Keratinocyte (primary cell): ENCODE measurements around the gene IGFBP5. TPM values are rescaled to one million over a fixed set of nuclear protein-coding genes. Genes with fewer than 3 reads are reported as not detected.

Source experiments
- DNase-seq: peaks from one replicate; pipeline ENCODE4 v3.0.0-alpha.2; 2011; ENCODE audit warnings: low read depth, missing footprints, low spot score
- FAIRE-seq: peaks from 2 replicates; lab custom pipeline; 2011; peaks lifted over from hg19 to GRCh38; lab: Jason Lieb, UNC
- H2AFZ ChIP-seq: 2 replicates; pipeline ENCODE4 v1.6.0; 2012; ENCODE audit warnings: low read length, control low read depth, inconsistent platforms; ENCODE audit not compliant: control insufficient read depth
- H3K27ac ChIP-seq: 2 replicates; pipeline ENCODE4 v1.5.1; 2011; ENCODE audit warnings: low read length; ENCODE audit not compliant: control insufficient read depth, insufficient read depth
- H3K27me3 ChIP-seq: 3 replicates; pipeline ENCODE4 v1.6.0; 2011; ENCODE audit warnings: low read length; ENCODE audit not compliant: control insufficient read depth, insufficient read depth; ENCODE audit errors: extremely low read depth
- H3K36me3 ChIP-seq, 2 experiments: 2 replicates in 1 of 2; 3 replicates in 1 of 2; pipeline ENCODE4 v1.5.1; 2011; ENCODE audit warnings: low read length in 2 of 2, mild to moderate bottlenecking in 1 of 2; ENCODE audit not compliant: control insufficient read depth in 2 of 2, insufficient read depth in 2 of 2; ENCODE audit errors: extremely low read depth in 1 of 2
- H3K4me1 ChIP-seq: 3 replicates; pipeline ENCODE4 v1.5.1; 2011; ENCODE audit warnings: low read length; ENCODE audit not compliant: control insufficient read depth, insufficient read depth; ENCODE audit errors: extremely low read depth
- H3K4me2 ChIP-seq: 3 replicates; pipeline ENCODE4 v1.6.0; 2011; ENCODE audit warnings: low read depth, low read length; ENCODE audit not compliant: control insufficient read depth, insufficient read depth; ENCODE audit errors: extremely low read depth
- H3K4me3 ChIP-seq, 3 experiments: fragments of 200-600 bp in 1 of 3; sonication (generic) in 1 of 3; 2 replicates in 2 of 3; 3 replicates in 1 of 3; pipeline ENCODE4 v1.5.1; 2011 to 2016; ENCODE audit warnings: low read length in 3 of 3, mild to moderate bottlenecking in 3 of 3, control low read depth in 2 of 3, inconsistent platforms in 1 of 3, low read depth in 1 of 3, mixed read lengths in 1 of 3, mixed run types in 1 of 3, moderate library complexity in 1 of 3; ENCODE audit not compliant: control insufficient read depth in 2 of 3, insufficient read depth in 2 of 3; ENCODE audit errors: extremely low read depth in 1 of 3
- H3K79me2 ChIP-seq: 2 replicates; pipeline ENCODE4 v1.6.0; 2012; ENCODE audit warnings: low read length; ENCODE audit not compliant: control insufficient read depth, insufficient read depth
- H3K9ac ChIP-seq: 3 replicates; pipeline ENCODE4 v1.6.0; 2011; ENCODE audit warnings: low read length; ENCODE audit not compliant: control insufficient read depth, insufficient read depth; ENCODE audit errors: extremely low read depth
- H3K9me1 ChIP-seq: 3 replicates; pipeline ENCODE4 v1.6.0; 2011; ENCODE audit warnings: low read length; ENCODE audit not compliant: control insufficient read depth, insufficient read depth; ENCODE audit errors: extremely low read depth
- H3K9me3 ChIP-seq: 2 replicates; pipeline ENCODE4 v1.5.1; 2012; ENCODE audit warnings: low read depth, low read length; ENCODE audit not compliant: control insufficient read depth
- H4K20me1 ChIP-seq: 3 replicates; pipeline ENCODE4 v1.6.0; 2011; ENCODE audit warnings: low read length; ENCODE audit not compliant: control insufficient read depth, insufficient read depth; ENCODE audit errors: extremely low read depth
- CTCF ChIP-seq, 3 experiments: IDR thresholded peaks in 1 of 3; conservative IDR thresholded peaks in 1 of 3; optimal IDR thresholded peaks in 1 of 3; 2 replicates in 2 of 3; 3 replicates in 1 of 3; pipeline versions ENCODE3 to v1.5.1; 2011; ENCODE audit warnings: low read length in 3 of 3, mild to moderate bottlenecking in 3 of 3, moderate library complexity in 2 of 3, control low read depth in 1 of 3, inconsistent platforms in 1 of 3; ENCODE audit not compliant: insufficient read depth in 2 of 3; ENCODE audit errors: extremely low read depth in 1 of 3
- EZH2 ChIP-seq: IDR thresholded peaks from one replicate; pipeline ENCODE4 v1.6.1; 2012; ENCODE audit warnings: inconsistent platforms, mild to moderate bottlenecking, low read length, moderate library complexity
- dilution Hi-C: fragments of 300-500 bp; cut with MboI; formaldehyde crosslinking; loops from one replicate; pipeline ENCODE4 v1.7.0; 2020; ENCODE audit warnings: low sequenced_read_pairs; ENCODE audit not compliant: extremely low pct_ligation_motif_present
- polyA plus RNA-seq, 5 experiments: library from polyadenylated mRNA; depleted of rRNA in 3 of 5; stranded (reverse) in 3 of 5; stranded (forward) in 1 of 5; unstranded in 1 of 5; fragments of >200 nt; gene quantifications; 1 replicate in 1 of 5; 2 replicates in 3 of 5; 3 replicates in 1 of 5; pipeline versions ENCODE4 v1.2.1 to v1.2.3, GENCODE V29; 2011 to 2012; ENCODE audit warnings: missing spikeins in 2 of 5, low read depth in 1 of 5, low replicate concordance in 1 of 5

Gene IGFBP5
- polyA plus RNA-seq, 1 donor (not counting 4 experiments of a cell fraction or from before 2014, with no cell fraction given) = 1.1 TPM

GRCh38 chr2:216698293-216698692 is 2.9 kb upstream of the IGFBP5 start:
- peaks cover 29% of the 10 kb centered on the region for H3K4me1 ChIP-seq
- H3K27ac ChIP-seq = no peak overlapping the region
- dilution Hi-C loops = no loop called here
- peaks cover 17% of the 10 kb centered on the region for H3K27me3 ChIP-seq
- no peaks in the 10 kb centered on the region for H3K36me3 ChIP-seq
- no peak overlapping the region for H3K4me2 ChIP-seq
- no peak overlapping the region for H3K4me3 ChIP-seq
- DNase-seq = no peak
- H4K20me1 ChIP-seq = no peaks in the 10 kb centered on the region
- no peak overlapping the region for H3K9ac ChIP-seq
- H3K79me2 ChIP-seq = no peaks in the 10 kb centered on the region
- no peaks in the 10 kb centered on the region for H3K9me3 ChIP-seq
- no peaks in the 10 kb centered on the region for H3K9me1 ChIP-seq
- H2AFZ ChIP-seq = no peak overlapping the region
- no peak for FAIRE-seq
- TF ChIP-seq EZH2 (no peak), CTCF (optimal IDR thresholded peaks at IDR 0.05 in 1 of 3, IDR thresholded peaks at IDR 0.05 in 1 of 3, conservative IDR thresholded peaks at IDR 0.05 in 1 of 3; ENCODE audit: extremely low read depth in 1 of 3, insufficient read depth in 2 of 3, low read length in 3 of 3) (no peak)

GRCh38 chr2:216696751-216697560 is 1.6 kb upstream of the IGFBP5 start:
- Histone ChIP-seq H3K4me3 (no peak overlapping the region), H2AFZ (no peak overlapping the region), H3K4me2 (peak overlapping the region; percentile 42), H3K36me3 (no peaks in the 10 kb centered on the region), H3K9me1 (no peaks in the 10 kb centered on the region), H3K27ac (no peak overlapping the region), H3K9me3 (no peaks in the 10 kb centered on the region), H3K4me1 (peaks cover 36% of the 10 kb centered on the region), H4K20me1 (no peaks in the 10 kb centered on the region), H3K27me3 (peaks cover 17% of the 10 kb centered on the region), H3K79me2 (no peaks in the 10 kb centered on the region), H3K9ac (no peak overlapping the region)
- TF ChIP-seq EZH2 (no peak), CTCF (optimal IDR thresholded peaks at IDR 0.05 in 1 of 3, IDR thresholded peaks at IDR 0.05 in 1 of 3, conservative IDR thresholded peaks at IDR 0.05 in 1 of 3; ENCODE audit: extremely low read depth in 1 of 3, insufficient read depth in 2 of 3, low read length in 3 of 3) (peak; percentile 20 to 80 (median 50))
- DNase-seq = no peak
- dilution Hi-C loops = no loop called here
- FAIRE-seq = peak; percentile 67
